Measurements from ENCODE around the gene FOXD2. TPM values are rescaled to one million over a fixed set of nuclear protein-coding genes. Genes with fewer than 3 reads are reported as not detected.

FOXD2 gene
- total and polyA plus RNA-seq, 2 donors (not counting 1 experiment from before 2014, with no cell fraction given): 0.24 to 0.37 TPM

DNA sequence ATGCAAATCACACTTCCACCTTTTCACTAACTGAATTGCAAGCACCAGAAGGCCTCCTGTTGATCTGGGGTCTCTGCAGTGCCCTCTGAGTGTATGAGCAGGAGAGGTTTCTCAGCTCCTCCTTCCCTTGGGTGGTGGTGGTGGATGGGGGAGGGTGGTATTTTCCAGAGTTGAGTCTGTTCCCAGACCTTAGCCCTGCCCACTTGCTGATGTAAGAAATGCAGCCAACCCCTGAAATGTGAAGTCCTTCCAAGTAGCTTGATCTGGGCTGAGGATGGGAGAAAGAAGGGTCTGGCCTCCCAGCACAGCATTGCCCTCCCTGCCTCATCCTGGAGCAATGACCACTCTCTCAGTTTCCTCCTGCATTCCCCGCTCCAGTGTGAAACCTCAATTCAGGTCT, 6.3 kb upstream of the FOXD2 start:
- intact Hi-C loops (cut with micrococcal nuclease): no loop called here
- H3K9me3 Mint-ChIP-seq (ENCODE audit: insufficient read depth): no peaks in the 10 kb centered on the region
- no peak overlapping the region for H3K27ac Mint-ChIP-seq
- WGBS (ENCODE audit: insufficient coverage): no CpG with 5 or more reads among the region's 1 CpG
- H3K27me3 Mint-ChIP-seq: peaks cover 57% of the 10 kb centered on the region
- Histone ChIP-seq H4K20me1 (ENCODE audit: control insufficient read depth, insufficient read depth, low read length, poor library complexity, severe bottlenecking) (peaks cover 24% of the 10 kb centered on the region), H3K79me2 (ENCODE audit: control insufficient read depth, insufficient read depth, low read length) (no peaks in the 10 kb centered on the region), H2AFZ (ENCODE audit: insufficient read depth, low read depth, low read length, poor library complexity, severe bottlenecking) (no peak overlapping the region), H3K9ac (ENCODE audit: low read length) (no peak overlapping the region), H3K27ac (ENCODE audit: low read length in 2 of 2) (no peak overlapping the region), H3K27me3 (replicated peaks in 1 of 4; ENCODE audit: control extremely low read depth in 1 of 4, control insufficient read depth in 3 of 4, insufficient read depth in 4 of 4, low read length in 3 of 4) (peaks cover 4 to 72% (median 41%) of the 10 kb centered on the region in 4 experiments), H3K4me2 (replicated peaks; ENCODE audit: low read depth, low read length, poor library complexity, severe bottlenecking) (no peak overlapping the region), H3K4me3 (ENCODE audit: control extremely low read depth in 1 of 5, extremely low read depth in 1 of 5, insufficient read depth in 1 of 5, low read depth in 2 of 5, low read length in 4 of 5) (no peak overlapping the region), H3K36me3 (replicated peaks in 1 of 2; ENCODE audit: control extremely low read depth in 1 of 2, control insufficient read depth in 1 of 2, extremely low read depth in 1 of 2, insufficient read depth in 2 of 2, low read length in 1 of 2) (no peaks in the 10 kb centered on the region), H3K4me1 (ENCODE audit: control insufficient read depth in 2 of 2, insufficient read depth in 2 of 2, low read length in 2 of 2) (peaks cover 38 to 44% of the 10 kb centered on the region in 2 donors), H3K9me3 (ENCODE audit: control extremely low read depth in 1 of 3, control insufficient read depth in 2 of 3, insufficient read depth in 1 of 3, low read length in 2 of 3) (peaks cover 0 to 25% (median 0%) of the 10 kb centered on the region in 3 donors)
- ATAC-seq (ENCODE audit: low read depth) (no peak), DNase-seq (no peak)
- ChIA-PET POLR2A (no interaction called here), CTCF (interaction anchor here (1.1 kb wide), 1 partner anchor 11 kb away, joined by 4 read pairs; no protein-coding TSS in a partner anchor)
- peaks cover 45% of the 10 kb centered on the region for H3K4me1 Mint-ChIP-seq
- H3K4me3 Mint-ChIP-seq: no peak overlapping the region
- TF ChIP-seq EZH2 (IDR thresholded peaks at IDR 0.05; ENCODE audit: borderline replicate concordance, insufficient read depth, low read depth, low read length, poor library complexity, severe bottlenecking): no peak
- TF ChIP-seq, protein P1, sequence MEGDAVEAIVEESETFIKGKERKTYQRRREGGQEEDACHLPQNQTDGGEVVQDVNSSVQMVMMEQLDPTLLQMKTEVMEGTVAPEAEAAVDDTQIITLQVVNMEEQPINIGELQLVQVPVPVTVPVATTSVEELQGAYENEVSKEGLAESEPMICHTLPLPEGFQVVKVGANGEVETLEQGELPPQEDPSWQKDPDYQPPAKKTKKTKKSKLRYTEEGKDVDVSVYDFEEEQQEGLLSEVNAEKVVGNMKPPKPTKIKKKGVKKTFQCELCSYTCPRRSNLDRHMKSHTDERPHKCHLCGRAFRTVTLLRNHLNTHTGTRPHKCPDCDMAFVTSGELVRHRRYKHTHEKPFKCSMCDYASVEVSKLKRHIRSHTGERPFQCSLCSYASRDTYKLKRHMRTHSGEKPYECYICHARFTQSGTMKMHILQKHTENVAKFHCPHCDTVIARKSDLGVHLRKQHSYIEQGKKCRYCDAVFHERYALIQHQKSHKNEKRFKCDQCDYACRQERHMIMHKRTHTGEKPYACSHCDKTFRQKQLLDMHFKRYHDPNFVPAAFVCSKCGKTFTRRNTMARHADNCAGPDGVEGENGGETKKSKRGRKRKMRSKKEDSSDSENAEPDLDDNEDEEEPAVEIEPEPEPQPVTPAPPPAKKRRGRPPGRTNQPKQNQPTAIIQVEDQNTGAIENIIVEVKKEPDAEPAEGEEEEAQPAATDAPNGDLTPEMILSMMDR (IDR thresholded peaks at IDR 0.05): no peak
